Testis (tissue), 2 donors: ENCODE results near the gene HSH2D.

Experiments used
- POLR2A ChIP-seq: fragments of 450-650 bp; IDR thresholded peaks from one replicate; pipeline ENCODE4 v1.6.1; 2017; ENCODE audit warnings: antibody characterized with exemption, mild to moderate bottlenecking, moderate library complexity
- TF ChIP-seq, protein P1 (sequence below), 3 experiments: fragments of 450-650 bp in 2 of 3; fragments of 200-600 bp in 1 of 3; sonication (generic) in 1 of 3; IDR thresholded peaks; one replicate each; pipeline ENCODE4 v1.5.1; 2016 to 2019; ENCODE audit warnings: antibody characterized with exemption in 3 of 3, mild to moderate bottlenecking in 2 of 3, moderate library complexity in 1 of 3

DNA sequence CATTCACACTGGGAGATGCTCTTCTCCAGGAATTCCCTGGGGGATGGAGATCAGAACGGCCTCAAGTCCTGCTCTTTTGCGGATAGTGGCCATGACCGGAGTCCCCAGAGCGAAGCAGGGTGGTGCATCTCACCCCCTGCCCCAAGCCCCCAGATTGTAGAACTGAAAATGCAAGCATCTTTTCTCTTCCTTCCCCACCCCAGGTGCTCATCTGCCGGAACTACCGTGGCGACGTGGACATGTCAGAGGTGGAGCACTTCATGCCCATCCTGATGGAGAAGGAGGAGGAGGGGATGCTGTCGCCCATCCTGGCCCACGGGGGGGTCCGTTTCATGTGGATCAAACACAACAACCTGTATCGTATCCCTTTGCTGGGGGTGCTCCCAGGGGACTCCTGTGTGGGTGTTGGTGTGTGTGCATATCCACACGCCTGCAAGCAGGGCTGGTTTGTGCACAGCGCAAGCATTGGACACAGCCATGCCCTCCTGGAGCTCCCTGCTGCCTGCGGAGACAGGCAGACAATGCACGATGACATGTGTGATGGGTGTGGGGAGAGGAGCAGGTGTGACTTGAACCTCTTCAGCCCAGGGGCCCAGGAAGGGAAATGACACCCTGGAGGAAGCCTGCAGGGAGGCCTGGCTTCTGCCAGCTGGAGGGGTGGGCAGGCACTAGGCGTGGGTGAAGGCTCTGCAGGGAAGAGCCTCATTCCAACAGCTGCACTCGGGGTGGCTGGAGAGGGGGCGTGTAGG is 59.9 kb downstream of the HSH2D start:
- TF ChIP-seq, protein P1, sequence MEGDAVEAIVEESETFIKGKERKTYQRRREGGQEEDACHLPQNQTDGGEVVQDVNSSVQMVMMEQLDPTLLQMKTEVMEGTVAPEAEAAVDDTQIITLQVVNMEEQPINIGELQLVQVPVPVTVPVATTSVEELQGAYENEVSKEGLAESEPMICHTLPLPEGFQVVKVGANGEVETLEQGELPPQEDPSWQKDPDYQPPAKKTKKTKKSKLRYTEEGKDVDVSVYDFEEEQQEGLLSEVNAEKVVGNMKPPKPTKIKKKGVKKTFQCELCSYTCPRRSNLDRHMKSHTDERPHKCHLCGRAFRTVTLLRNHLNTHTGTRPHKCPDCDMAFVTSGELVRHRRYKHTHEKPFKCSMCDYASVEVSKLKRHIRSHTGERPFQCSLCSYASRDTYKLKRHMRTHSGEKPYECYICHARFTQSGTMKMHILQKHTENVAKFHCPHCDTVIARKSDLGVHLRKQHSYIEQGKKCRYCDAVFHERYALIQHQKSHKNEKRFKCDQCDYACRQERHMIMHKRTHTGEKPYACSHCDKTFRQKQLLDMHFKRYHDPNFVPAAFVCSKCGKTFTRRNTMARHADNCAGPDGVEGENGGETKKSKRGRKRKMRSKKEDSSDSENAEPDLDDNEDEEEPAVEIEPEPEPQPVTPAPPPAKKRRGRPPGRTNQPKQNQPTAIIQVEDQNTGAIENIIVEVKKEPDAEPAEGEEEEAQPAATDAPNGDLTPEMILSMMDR (IDR thresholded peaks at IDR 0.05) = no peak
- no peak for TF ChIP-seq POLR2A
